Parathyroid adenoma (tissue), 2 donors: ENCODE results near the gene PRODH2.

Experiments
- H2AFZ ChIP-seq: fragments of 300-600 bp; sonication (generic); one replicate; pipeline ENCODE4 v1.7.0; 2017; ENCODE audit warnings: antibody characterized with exemption, mild to moderate bottlenecking
- H3K27ac ChIP-seq: fragments of 300-600 bp; sonication (generic); one replicate; pipeline ENCODE4 v1.7.0; 2017
- H3K27me3 ChIP-seq: fragments of 300-600 bp; sonication (generic); one replicate; pipeline ENCODE4 v1.7.0; 2017; ENCODE audit warnings: low read length; ENCODE audit not compliant: control insufficient read depth, insufficient read depth
- H3K36me3 ChIP-seq: fragments of 300-600 bp; sonication (generic); one replicate; pipeline ENCODE4 v1.7.0; 2017; ENCODE audit warnings: low read length; ENCODE audit not compliant: control insufficient read depth, insufficient read depth
- H3K4me1 ChIP-seq: fragments of 300-600 bp; sonication (generic); one replicate; pipeline ENCODE4 v1.7.0; 2017; ENCODE audit warnings: control low read depth
- H3K4me2 ChIP-seq: fragments of 300-600 bp; sonication (generic); one replicate; pipeline ENCODE4 v1.7.0; 2017; ENCODE audit warnings: low read length
- H3K4me3 ChIP-seq: fragments of 300-600 bp; sonication (generic); one replicate; pipeline ENCODE4 v1.7.0; 2017; ENCODE audit warnings: low read depth, low read length
- H3K79me2 ChIP-seq: fragments of 300-600 bp; sonication (generic); one replicate; pipeline ENCODE4 v1.7.0; 2017; ENCODE audit warnings: control low read depth
- H3K9ac ChIP-seq: fragments of 300-600 bp; sonication (generic); one replicate; pipeline ENCODE4 v1.7.0; 2017; ENCODE audit warnings: mild to moderate bottlenecking
- H3K9me3 ChIP-seq: fragments of 300-600 bp; sonication (generic); one replicate; pipeline ENCODE4 v1.7.0; 2017; ENCODE audit warnings: low read length; ENCODE audit not compliant: control insufficient read depth
- CTCF ChIP-seq: fragments of 300-600 bp; sonication (generic); IDR thresholded peaks from one replicate; pipeline ENCODE4 v1.7.0; 2017; ENCODE audit warnings: antibody characterized with exemption, mild to moderate bottlenecking
- donor health status: primary hyperparathyroidism.

Gene PRODH2

GRCh38 chr19:35812220-35813042, at the start of gene PRODH2:
PRODH2 (minus strand) TSS chr19:35812845; CDS start chr19:35812805, 40 bp downstream.
- no peaks in the 10 kb centered on the region for H3K9me3 ChIP-seq
- H3K9ac ChIP-seq: no peak within 1 kb of the TSS
- H3K36me3 ChIP-seq: no peaks in the 10 kb centered on the region
- H3K27me3 ChIP-seq: no peaks in the 10 kb centered on the region
- H3K4me3 ChIP-seq: no peak within 1 kb of the TSS
- no peak for TF ChIP-seq CTCF
- no peak within 1 kb of the TSS for H3K4me2 ChIP-seq
- no peaks in the 10 kb centered on the region for H3K4me1 ChIP-seq
- no peaks in the 10 kb centered on the region for H3K79me2 ChIP-seq
- H3K27ac ChIP-seq: no peak within 1 kb of the TSS
- H2AFZ ChIP-seq: no peak within 1 kb of the TSS

GRCh38 chr19:35861640-35862160, 49.1 kb upstream of the PRODH2 start:
- H2AFZ ChIP-seq: no peak overlapping the region
- H3K36me3 ChIP-seq: no peaks in the 10 kb centered on the region
- no peaks in the 10 kb centered on the region for H3K9me3 ChIP-seq
- H3K27me3 ChIP-seq: no peaks in the 10 kb centered on the region
- no peak for TF ChIP-seq CTCF
- no peaks in the 10 kb centered on the region for H3K79me2 ChIP-seq
- no peak overlapping the region for H3K27ac ChIP-seq
- H3K4me3 ChIP-seq: no peak overlapping the region
- H3K9ac ChIP-seq: no peak overlapping the region
- H3K4me1 ChIP-seq: no peaks in the 10 kb centered on the region
- H3K4me2 ChIP-seq: no peak overlapping the region

GRCh38 chr19:35860818-35861639, 48.4 kb upstream of the PRODH2 start:
- H3K27me3 ChIP-seq: no peaks in the 10 kb centered on the region
- H3K9ac ChIP-seq: no peak overlapping the region
- H3K4me3 ChIP-seq: no peak overlapping the region
- TF ChIP-seq CTCF: no peak
- no peaks in the 10 kb centered on the region for H3K4me1 ChIP-seq
- no peaks in the 10 kb centered on the region for H3K79me2 ChIP-seq
- H3K4me2 ChIP-seq: no peak overlapping the region
- no peak overlapping the region for H3K27ac ChIP-seq
- H3K9me3 ChIP-seq: no peaks in the 10 kb centered on the region
- H3K36me3 ChIP-seq: no peaks in the 10 kb centered on the region
- H2AFZ ChIP-seq: no peak overlapping the region

- Histone ChIP-seq H3K4me2 (no peak overlapping the region), H3K27ac (no peak overlapping the region), H3K4me3 (no peak overlapping the region), H3K9me3 (no peaks in the 10 kb centered on the region), H2AFZ (no peak overlapping the region), H3K27me3 (no peaks in the 10 kb centered on the region), H3K9ac (no peak overlapping the region), H3K4me1 (peaks cover 4% of the 10 kb centered on the region), H3K36me3 (no peaks in the 10 kb centered on the region), H3K79me2 (no peaks in the 10 kb centered on the region)
- no peak for TF ChIP-seq CTCF
Observed at GRCh38 chr19:35860436-35860817, 47.8 kb upstream of the PRODH2 start.
